DOHH2 (cell line): ENCODE data around the gene ANTXRL.

Source experiments
- H3F3A ChIP-seq: fragments of 200-600 bp; sonication (generic), shearing (Covaris generic); 2 replicates; pipeline ENCODE4 v1.6.0; 2016; ENCODE audit warnings: antibody characterized with exemption, mild to moderate bottlenecking; ENCODE audit not compliant: control insufficient read depth, insufficient read depth
- H3K27ac ChIP-seq: fragments of 200-600 bp; sonication (generic); 2 replicates; pipeline ENCODE4 v1.5.1; 2014; ENCODE audit warnings: low read depth, mild to moderate bottlenecking, low read length, moderate library complexity
- H3K27me3 ChIP-seq: fragments of 200-600 bp; sonication (generic); 2 replicates; pipeline ENCODE4 v1.6.1; 2014; ENCODE audit warnings: mild to moderate bottlenecking, low read length, mixed read lengths; ENCODE audit not compliant: control insufficient read depth
- H3K36me3 ChIP-seq: fragments of 200-600 bp; sonication (generic); 2 replicates; pipeline ENCODE4 v1.6.1; 2014; ENCODE audit warnings: mild to moderate bottlenecking, low read length, moderate library complexity, mixed read lengths; ENCODE audit not compliant: control insufficient read depth
- H3K4me1 ChIP-seq: fragments of 200-600 bp; sonication (generic); 2 replicates; pipeline ENCODE4 v1.6.1; 2014; ENCODE audit warnings: mild to moderate bottlenecking, low read length, mixed read lengths; ENCODE audit not compliant: control insufficient read depth
- H3K4me2 ChIP-seq: fragments of 200-600 bp; sonication (generic); 2 replicates; pipeline ENCODE4 v1.6.0; 2014; ENCODE audit warnings: mild to moderate bottlenecking, low read length, moderate library complexity
- H3K4me3 ChIP-seq: fragments of 200-600 bp; sonication (generic); 2 replicates; pipeline ENCODE4 v1.5.1; 2014; ENCODE audit warnings: mild to moderate bottlenecking, low read length, mixed read lengths
- H3K79me2 ChIP-seq: fragments of 200-600 bp; sonication (generic); 2 replicates; pipeline ENCODE4 v1.6.1; 2014; ENCODE audit warnings: mild to moderate bottlenecking, low read length, mixed read lengths; ENCODE audit not compliant: control insufficient read depth
- H3K9me2 ChIP-seq: fragments of 200-600 bp; sonication (generic); replicated peaks from 2 replicates; pipeline ENCODE4 v1.6.1; 2014; ENCODE audit warnings: mild to moderate bottlenecking, low read length, mixed read lengths; ENCODE audit not compliant: control insufficient read depth
- H3K9me3 ChIP-seq: fragments of 200-600 bp; sonication (generic); 2 replicates; pipeline ENCODE4 v1.6.1; 2014; ENCODE audit warnings: antibody characterized with exemption, low read length, mixed read lengths; ENCODE audit not compliant: control insufficient read depth, insufficient read depth
- H4K20me1 ChIP-seq: fragments of 200-600 bp; sonication (generic); 2 replicates; pipeline ENCODE4 v1.6.0; 2014; ENCODE audit warnings: low read depth, mild to moderate bottlenecking, antibody characterized with exemption, low read length, moderate library complexity; ENCODE audit not compliant: control insufficient read depth, insufficient read depth
- EZH2phosphoT487 ChIP-seq: fragments of 200-600 bp; sonication (generic); IDR thresholded peaks from 2 replicates; pipeline ENCODE4 v1.6.1; 2017; ENCODE audit warnings: borderline replicate concordance, mild to moderate bottlenecking, antibody characterized with exemption, low read length, moderate library complexity, mixed read lengths
- TF ChIP-seq, protein P1 (sequence below): fragments of 200-600 bp; sonication (generic); IDR thresholded peaks from one replicate; pipeline ENCODE4 v1.5.1; 2014; ENCODE audit warnings: antibody characterized with exemption, mild to moderate bottlenecking, low read depth, low read length; ENCODE audit not compliant: poor library complexity, severe bottlenecking

The ANTXRL gene

DNA sequence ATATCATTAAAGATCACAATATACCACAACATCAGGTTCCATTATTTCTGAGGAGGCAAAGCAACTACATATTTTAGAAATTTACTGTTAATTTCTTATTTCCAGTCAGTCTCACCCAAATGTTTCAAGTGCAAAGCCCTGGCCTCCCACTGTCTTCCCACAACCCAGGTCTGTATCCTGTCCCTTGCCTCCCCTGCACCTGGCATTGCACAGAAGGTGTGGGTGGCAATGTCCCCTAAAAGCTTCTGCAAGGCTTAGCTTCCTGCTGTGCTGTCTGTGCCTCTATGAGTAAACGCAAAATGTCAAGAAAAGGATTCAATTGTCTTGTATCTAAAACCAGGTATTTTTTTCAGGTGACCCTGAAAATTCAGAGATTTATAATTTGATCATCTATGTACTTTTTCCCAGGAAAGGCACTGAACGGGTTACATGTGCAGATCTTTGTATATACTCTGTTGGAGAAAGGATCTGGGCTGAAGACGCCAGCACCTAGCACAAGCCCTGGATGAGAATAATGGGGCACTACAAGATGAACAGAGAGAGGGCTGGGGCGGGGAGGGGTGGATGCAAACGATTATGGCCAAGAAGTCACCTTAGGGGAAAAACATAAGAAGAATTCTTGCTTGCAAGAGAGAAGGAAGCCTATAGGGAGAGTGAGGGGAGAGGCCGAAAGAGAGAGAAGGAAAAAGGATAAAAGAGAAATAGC, 3.1 kb upstream of the ANTXRL start:
- H3K79me2 ChIP-seq = no peaks in the 10 kb centered on the region
- H3F3A ChIP-seq = no peaks in the 10 kb centered on the region
- H3K4me3 ChIP-seq = peak overlapping the region; percentile 77
- TF ChIP-seq, protein P1, sequence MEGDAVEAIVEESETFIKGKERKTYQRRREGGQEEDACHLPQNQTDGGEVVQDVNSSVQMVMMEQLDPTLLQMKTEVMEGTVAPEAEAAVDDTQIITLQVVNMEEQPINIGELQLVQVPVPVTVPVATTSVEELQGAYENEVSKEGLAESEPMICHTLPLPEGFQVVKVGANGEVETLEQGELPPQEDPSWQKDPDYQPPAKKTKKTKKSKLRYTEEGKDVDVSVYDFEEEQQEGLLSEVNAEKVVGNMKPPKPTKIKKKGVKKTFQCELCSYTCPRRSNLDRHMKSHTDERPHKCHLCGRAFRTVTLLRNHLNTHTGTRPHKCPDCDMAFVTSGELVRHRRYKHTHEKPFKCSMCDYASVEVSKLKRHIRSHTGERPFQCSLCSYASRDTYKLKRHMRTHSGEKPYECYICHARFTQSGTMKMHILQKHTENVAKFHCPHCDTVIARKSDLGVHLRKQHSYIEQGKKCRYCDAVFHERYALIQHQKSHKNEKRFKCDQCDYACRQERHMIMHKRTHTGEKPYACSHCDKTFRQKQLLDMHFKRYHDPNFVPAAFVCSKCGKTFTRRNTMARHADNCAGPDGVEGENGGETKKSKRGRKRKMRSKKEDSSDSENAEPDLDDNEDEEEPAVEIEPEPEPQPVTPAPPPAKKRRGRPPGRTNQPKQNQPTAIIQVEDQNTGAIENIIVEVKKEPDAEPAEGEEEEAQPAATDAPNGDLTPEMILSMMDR = no peak
- TF ChIP-seq EZH2phosphoT487 = no peak
- peaks cover 24% of the 10 kb centered on the region for H3K27me3 ChIP-seq
- peak overlapping the region; percentile 87 for H3K4me2 ChIP-seq
- no peak overlapping the region for H3K27ac ChIP-seq
- no peaks in the 10 kb centered on the region for H3K36me3 ChIP-seq
- peaks cover 24% of the 10 kb centered on the region for H3K4me1 ChIP-seq
- no peaks in the 10 kb centered on the region for H4K20me1 ChIP-seq
- H3K9me3 ChIP-seq = no peaks in the 10 kb centered on the region
- H3K9me2 ChIP-seq = no peaks in the 10 kb centered on the region

GRCh38 chr10:46284286-46285229, 2.2 kb upstream of the ANTXRL start:
- TF ChIP-seq, protein P1 = no peak
- Histone ChIP-seq H3K27ac (no peak overlapping the region), H3K79me2 (no peaks in the 10 kb centered on the region)

GRCh38 chr10:46285300-46285699, 1.5 kb upstream of the ANTXRL start:
- no peaks in the 10 kb centered on the region for H3F3A ChIP-seq
- no peaks in the 10 kb centered on the region for H3K9me3 ChIP-seq
- H3K27me3 ChIP-seq = peaks cover 24% of the 10 kb centered on the region
- H3K4me1 ChIP-seq = peaks cover 24% of the 10 kb centered on the region
- no peaks in the 10 kb centered on the region for H3K9me2 ChIP-seq
- no peak overlapping the region for H3K27ac ChIP-seq
- no peak for TF ChIP-seq EZH2phosphoT487
- TF ChIP-seq, protein P1 = no peak
- no peaks in the 10 kb centered on the region for H4K20me1 ChIP-seq
- no peaks in the 10 kb centered on the region for H3K36me3 ChIP-seq
- H3K4me3 ChIP-seq = peak overlapping the region; percentile 77
- H3K4me2 ChIP-seq = peak overlapping the region; percentile 87
- no peaks in the 10 kb centered on the region for H3K79me2 ChIP-seq

More at GRCh38 chr10:46284286-46285229, 2.2 kb upstream of the ANTXRL start:
- H4K20me1 ChIP-seq = no peaks in the 10 kb centered on the region
- H3K9me2 ChIP-seq = no peaks in the 10 kb centered on the region
- no peaks in the 10 kb centered on the region for H3F3A ChIP-seq
- H3K4me1 ChIP-seq = peaks cover 24% of the 10 kb centered on the region
- H3K27me3 ChIP-seq = peaks cover 24% of the 10 kb centered on the region
- H3K4me3 ChIP-seq = peak overlapping the region; percentile 77
- H3K4me2 ChIP-seq = peak overlapping the region; percentile 87
- no peaks in the 10 kb centered on the region for H3K36me3 ChIP-seq
- H3K9me3 ChIP-seq = no peaks in the 10 kb centered on the region
